Head of caudate nucleus (tissue), 42 donors: ENCODE results near the gene GPR32.
"Not testable (repeated sequence)": the region's sequence is repeated elsewhere in the genome, so short reads cannot be mapped to it uniquely, and the experiment has no call there.

Source experiments
- DNase-seq, 42 donors: peaks; one replicate each; pipeline versions ENCODE4 v3.0.0 to v3.0.0-alpha.2; 2020 to 2021; ENCODE audit warnings: mixed read lengths in 7 of 42
- intact Hi-C: fragments of 100-400 bp; cut with DNase I; formaldehyde crosslinking; loops from one replicate; pipeline ENCODE4 v1.15.0; 2022

Gene GPR32

GRCh38 chr19:50776131-50776530 is 5.9 kb downstream of the GPR32 start:
- DNase-seq: no peak
- intact Hi-C loops: no loop called here

- intact Hi-C loops: no loop called here
- no peak for DNase-seq
Observed at GRCh38 chr19:50777261-50777660, 7.0 kb downstream of the GPR32 start.

GRCh38 chr19:50777830-50778303 is 7.6 kb downstream of the GPR32 start:
- intact Hi-C loops: no loop called here
- peak; percentile 41 to 93 (median 78) for DNase-seq

GRCh38 chr19:50778906-50779430 is 8.7 kb downstream of the GPR32 start:
- DNase-seq: no peak
- intact Hi-C loops: no loop called here

DNA sequence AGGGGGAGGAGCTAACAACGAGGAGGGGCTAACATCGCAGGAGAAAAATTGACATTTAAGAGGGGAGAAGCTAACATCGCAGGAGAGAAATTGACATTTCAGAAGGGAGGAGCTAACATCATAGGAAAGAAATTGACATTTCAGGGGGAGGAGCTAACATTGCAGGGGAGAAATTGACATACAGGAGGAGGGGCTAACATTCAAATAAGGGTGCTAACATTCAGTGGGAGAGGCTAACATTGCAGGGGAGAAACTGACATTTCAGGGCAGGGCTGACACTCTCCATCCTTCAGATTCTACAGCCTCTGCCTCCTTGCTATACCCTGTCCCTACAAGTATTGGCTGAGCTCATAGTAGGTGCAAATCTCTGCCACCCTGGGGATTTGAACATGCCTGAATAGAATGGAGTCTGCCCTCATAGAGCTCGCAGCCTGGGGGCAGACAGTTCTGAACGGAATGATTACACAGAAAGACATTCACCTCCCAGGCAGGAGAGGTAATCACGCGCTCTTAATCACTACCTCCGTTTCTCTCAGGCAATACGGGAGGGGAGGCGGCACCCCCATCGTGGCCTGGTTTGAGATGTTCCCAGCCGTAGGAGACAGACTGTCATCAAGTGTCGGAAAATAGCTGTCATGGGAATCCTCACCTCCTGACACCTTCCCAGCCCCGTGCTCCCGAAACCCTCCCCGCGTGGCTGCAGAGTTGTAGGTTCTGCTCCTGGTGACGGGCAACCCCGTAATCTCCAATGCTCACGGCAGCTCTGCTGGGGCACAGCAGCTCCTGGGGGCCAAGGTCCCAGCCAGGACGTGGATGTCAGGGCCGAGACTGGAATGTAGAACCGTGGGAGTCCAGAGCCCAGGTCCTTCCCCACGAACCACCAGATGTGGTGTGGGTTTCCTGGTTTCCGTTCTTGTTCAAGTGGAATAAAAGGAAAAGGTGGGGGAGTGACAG is 9.5 kb downstream of the GPR32 start:
- intact Hi-C loops: loop anchor here (5.0 kb wide), 3 partner anchors 57 to 412 kb away; partner anchors contain the start of genes CLEC11A and NAPSA
- peak; percentile 39 to 94 (median 78) for DNase-seq

- intact Hi-C loops: loop anchor here (5.0 kb wide), 3 partner anchors 59 to 414 kb away; partner anchors contain the start of genes CLEC11A and NAPSA
- no peak for DNase-seq
Observed at GRCh38 chr19:50780753-50781435, 10.6 kb downstream of the GPR32 start.

- intact Hi-C loops: loop anchor here (5.0 kb wide), 3 partner anchors 61 to 416 kb away; partner anchors contain the start of genes CLEC11A and NAPSA
Observed at GRCh38 chr19:50783848-50784152, 13.5 kb downstream of the GPR32 start.

GRCh38 chr19:50784710-50785109 is 14.4 kb downstream of the GPR32 start:
- intact Hi-C loops: loop anchor here (5.0 kb wide), 4 partner anchors 62 to 417 kb away; partner anchors contain the start of genes CLEC11A and NAPSA

More at GRCh38 chr19:50783848-50784152, 13.5 kb downstream of the GPR32 start:
- not testable (repeated sequence) for DNase-seq

GRCh38 chr19:50785329-50785728 is 15.1 kb downstream of the GPR32 start:
- intact Hi-C loops: loop anchor here (5.0 kb wide), 1 partner anchor 178 kb away; no protein-coding TSS in a partner anchor
- DNase-seq: no peak

More at GRCh38 chr19:50784710-50785109, 14.4 kb downstream of the GPR32 start:
- DNase-seq: no peak

DNA sequence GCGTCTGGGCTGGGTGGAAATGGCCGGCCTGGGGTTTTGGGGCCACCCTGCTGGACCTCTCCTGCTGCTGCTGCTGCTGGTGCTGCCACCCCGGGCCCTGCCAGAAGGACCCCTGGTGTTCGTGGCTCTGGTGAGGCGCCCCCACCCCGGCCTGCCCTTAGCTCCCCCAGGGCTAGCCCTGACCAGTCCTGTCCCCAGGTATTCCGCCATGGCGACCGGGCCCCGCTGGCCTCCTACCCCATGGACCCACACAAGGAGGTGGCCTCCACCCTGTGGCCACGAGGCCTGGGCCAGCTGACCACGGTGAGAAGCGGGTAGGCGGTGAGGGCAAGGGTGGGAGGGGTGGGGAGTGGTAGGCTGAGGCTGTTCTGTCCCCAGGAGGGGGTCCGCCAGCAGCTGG is 20.1 kb downstream of the GPR32 start, which contains the start of gene ACP4:
Gene ACP4, plus strand, starts transcription at position 20 of the 400 bp plus-strand sequence. Its CDS starts 0 bp downstream, at position 20.
- DNase-seq: no peak
- intact Hi-C loops: no loop called here

DNA sequence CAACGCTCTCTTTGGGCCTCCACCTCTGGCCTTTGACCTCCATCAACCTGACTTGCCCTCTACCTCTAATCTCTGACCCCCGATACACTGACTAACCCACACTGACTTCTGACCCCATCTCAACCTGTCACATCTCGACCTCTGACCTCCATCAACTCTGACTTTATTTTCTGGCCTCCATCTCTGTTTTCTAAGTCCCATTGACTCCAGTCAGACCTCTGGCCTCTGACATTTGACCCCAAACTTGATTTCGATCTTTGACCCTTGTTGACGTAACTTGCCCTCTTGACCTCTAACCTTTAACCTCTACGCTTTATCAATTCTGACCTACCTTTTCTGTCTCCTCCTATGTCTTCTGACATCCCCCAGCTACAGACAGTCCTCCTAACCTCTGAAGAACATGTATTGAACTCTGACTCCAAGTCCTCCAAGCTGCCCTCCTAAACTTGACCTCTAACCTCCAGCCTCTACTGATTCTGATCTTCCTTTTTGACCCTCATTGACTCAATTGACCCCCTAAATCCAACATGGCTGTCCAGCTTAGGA is 20.7 kb downstream of the GPR32 start:
- no peak for DNase-seq
- intact Hi-C loops: no loop called here

DNA sequence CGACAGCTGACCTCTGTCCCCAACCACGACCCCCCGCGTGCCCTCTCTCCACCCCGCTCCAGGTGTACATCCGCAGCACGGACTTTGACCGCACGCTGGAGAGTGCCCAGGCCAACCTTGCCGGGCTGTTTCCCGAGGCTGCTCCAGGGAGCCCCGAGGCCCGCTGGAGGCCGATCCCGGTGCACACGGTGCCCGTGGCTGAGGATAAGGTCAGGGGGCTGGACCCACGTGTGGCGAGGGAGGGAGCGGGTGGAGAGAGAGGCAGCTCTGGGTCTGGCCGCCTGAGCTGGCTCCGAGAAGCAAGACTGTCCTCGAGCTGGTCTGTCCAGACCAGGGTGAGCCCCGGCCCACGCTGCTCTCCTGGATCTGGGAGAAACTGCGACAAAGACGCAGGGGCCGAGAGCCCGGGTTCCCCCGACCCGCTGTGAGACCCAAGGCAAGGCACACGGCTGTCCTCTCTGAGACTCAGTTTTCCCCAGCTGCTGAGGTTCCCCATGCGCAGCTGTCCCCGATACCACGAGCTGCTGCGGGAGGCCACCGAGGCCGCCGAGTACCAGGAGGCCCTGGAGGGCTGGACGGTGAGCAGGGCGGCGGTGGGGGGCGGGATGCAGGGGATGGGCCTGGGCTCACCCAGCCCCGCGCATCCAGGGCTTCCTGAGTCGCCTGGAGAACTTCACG is 21.5 kb downstream of the GPR32 start:
- no peak for DNase-seq
- intact Hi-C loops: no loop called here

- intact Hi-C loops: no loop called here
- DNase-seq: no peak
Observed at GRCh38 chr19:50792272-50793250, 22.3 kb downstream of the GPR32 start.

DNA sequence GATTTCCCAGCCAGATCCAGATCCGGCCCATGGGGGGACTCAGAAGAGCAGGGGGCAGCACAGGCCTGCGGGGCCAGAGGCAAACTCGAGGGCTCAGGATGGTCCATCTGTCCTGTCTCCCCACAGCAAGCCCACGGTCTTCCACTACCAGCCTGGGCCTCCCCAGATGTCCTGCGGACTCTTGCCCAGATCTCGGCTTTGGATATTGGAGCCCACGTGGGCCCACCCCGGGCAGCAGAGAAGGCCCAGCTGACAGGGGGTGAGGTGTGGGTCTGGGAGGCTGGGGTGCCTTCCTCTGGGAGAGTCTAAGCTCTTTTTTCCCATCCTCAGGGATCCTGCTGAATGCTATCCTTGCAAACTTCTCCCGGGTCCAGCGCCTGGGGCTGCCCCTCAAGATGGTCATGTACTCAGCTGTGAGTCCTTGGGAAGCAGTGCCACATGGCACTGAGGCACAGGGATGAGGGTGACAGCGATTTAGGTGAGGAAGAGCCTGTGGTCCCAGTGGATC is 23.3 kb downstream of the GPR32 start:
- DNase-seq: no peak
- intact Hi-C loops: no loop called here

DNA sequence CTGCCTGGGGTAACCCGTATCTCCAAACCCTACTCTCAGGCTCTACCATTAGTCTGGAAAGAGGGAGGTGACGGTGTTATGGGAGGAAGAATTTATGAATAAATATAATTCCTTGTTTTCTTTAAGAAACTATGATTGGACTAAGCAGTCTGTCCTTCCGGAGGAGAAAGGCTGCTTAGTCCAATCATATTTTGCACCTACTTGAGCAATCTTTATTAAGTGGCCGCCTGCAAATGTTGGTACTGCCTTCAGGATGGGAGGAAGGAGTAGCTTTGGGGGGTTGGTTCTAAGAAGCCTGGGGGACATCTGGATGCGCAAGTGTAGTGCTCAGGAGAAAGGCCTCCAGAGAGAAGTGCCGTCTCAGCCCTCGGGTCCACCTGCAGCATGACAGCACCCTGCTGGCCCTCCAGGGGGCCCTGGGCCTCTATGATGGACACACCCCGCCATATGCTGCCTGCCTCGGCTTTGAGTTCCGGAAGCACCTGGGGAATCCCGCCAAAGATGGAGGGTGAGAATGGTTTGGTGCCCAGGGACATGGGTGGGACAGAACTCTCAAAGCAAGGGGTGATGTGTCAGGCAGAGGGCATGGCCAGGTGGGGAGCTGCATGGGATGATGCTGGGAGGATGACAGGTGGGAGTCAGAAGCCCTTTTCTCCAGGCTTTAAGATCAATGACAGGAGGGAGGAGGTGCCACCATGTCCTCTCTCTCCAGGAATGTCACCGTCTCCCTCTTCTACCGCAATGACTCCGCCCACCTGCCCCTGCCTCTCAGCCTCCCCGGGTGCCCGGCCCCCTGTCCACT is 24.0 kb downstream of the GPR32 start:
- DNase-seq: no peak
- intact Hi-C loops: no loop called here

DNA sequence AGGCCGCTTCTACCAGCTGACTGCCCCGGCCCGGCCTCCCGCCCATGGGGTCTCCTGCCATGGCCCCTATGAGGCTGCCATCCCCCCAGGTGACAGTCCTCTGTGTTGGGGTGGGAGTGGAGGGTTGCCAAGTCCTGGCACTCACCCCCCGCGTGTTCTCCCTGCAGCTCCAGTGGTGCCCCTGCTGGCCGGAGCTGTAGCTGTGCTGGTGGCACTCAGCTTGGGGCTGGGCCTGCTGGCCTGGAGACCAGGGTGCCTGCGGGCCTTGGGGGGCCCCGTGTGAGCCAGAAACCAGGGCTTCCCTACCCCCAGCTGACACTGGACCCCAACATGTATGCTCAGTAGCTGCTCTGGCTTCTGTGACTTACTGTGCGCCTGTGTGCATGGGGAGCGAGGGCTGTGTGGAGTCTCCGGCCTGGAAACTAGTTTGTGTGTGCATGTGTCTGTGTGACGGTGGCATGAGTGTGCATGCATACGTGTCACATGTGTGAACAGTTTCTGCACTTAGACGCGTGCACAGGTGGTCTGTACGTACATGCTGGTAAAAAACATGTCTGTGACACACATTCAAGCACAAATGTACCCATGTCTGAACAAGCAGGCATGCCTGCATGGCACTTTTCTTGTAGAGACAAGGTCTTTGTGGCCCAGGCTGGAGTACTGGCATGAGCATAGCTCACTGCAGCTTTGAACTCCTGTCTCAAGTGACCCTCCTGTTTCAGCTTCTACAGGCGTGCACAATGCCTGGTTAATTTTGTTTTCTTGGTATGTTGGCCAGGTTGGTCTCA is 24.8 kb downstream of the GPR32 start:
- no peak for DNase-seq
- intact Hi-C loops: no loop called here
